Activated CD8-positive, alpha-beta memory T cell treated with anti-CD3 and anti-CD28 coated beads, Interleukin-2, amount 50 U/mL, for 4 hours (primary cell): ENCODE data around the gene DDX1.
"Not testable (repeated sequence)": the region's sequence is repeated elsewhere in the genome, so short reads cannot be mapped to it uniquely, and the experiment has no call there.

Experiments
- DNase-seq: peaks from one replicate; pipeline ENCODE4 v3.0.0-alpha.2; 2020

DDX1 gene

DNA sequence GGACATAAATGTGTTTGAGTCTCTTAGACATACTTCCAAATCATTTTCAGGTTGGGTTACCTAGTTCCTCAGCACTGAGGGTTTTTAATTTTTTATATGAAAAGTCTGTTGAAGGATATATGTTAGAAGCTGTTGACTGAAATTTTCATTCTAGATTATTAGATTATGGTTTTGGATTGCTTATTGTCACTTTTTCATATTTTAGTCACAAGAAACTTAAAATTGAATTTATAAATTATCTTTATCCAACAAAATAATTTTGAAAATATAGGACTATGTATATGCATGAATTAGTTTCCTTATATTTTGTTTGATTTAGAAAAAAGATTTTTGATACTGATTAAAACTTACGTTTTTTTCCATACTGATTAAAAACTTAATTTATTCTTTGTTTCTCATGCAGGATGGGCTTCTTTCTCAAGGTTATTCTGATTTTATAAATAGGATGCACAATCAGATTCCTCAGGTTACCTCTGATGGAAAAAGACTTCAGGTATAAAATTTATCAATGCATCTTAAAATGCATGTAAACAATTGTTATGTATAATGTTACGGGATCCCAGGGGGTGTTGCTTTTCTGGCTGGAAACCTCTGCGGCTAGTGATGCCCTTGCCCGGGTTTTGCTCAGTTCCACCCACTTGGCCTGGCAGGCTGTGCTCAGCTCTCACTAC lies 26.2 kb downstream of the DDX1 start:
- no peak for DNase-seq

DNA sequence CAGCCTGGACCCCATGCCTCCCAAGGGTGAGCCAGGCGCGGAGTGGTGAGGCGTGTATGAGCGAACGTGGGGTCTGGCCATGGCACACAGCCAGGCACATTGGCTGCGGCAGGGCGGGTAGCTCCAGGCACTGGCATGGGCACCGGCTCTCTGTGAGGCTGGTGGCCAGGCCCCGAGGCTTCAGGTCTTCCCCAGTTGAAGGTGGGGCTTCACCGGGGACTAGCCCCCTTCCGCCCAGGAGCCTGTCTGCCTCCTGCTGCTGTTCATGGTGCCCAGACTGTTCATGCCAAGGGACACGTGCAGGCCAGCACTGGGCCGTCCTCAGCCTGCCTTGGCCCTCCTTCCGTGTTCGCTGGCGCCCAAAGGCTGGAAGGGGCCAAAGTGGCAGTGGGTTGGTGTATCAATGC lies 26.8 kb downstream of the DDX1 start:
- DNase-seq = no peak

DNA sequence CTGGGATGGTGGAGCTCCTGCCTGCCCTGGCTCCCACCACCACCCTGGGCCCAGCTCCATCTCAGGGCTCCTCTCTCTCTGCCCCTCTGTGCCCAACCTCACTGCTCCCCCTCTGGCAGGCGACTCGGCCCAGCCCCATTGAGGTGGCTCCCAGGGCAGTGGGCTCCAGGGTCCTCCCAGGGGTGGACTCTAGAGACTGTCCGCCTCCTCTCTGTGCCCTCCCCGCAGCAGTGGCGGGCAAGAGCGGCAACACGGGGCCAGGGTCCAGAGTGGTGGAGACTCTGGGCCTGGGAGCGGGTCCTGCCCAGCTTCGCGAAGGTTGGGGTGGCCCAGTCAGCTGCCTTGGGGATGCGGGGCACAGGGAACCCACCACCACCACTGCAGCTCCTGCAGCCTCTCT lies 27.4 kb downstream of the DDX1 start:
- DNase-seq = no peak

DNA sequence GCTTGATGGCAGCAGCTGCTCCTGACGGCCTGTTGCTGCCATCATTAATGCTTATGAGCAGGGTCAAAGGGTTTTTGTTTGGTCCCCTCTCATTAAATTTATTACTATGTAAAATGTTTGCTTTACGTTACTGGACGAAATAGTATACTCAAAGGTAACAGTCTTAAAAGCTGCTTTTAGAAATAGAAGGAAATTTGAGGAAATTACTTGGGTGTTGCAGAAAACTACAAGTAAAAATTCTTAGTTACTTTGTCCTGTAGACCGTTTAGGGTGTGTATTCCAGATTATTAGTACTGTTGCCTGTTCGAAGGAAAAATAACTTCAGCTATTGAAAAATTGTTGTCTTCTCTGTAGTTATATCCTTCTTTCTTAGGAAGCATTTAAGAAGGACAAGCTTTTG lies 27.8 kb downstream of the DDX1 start:
- no peak for DNase-seq

DNA sequence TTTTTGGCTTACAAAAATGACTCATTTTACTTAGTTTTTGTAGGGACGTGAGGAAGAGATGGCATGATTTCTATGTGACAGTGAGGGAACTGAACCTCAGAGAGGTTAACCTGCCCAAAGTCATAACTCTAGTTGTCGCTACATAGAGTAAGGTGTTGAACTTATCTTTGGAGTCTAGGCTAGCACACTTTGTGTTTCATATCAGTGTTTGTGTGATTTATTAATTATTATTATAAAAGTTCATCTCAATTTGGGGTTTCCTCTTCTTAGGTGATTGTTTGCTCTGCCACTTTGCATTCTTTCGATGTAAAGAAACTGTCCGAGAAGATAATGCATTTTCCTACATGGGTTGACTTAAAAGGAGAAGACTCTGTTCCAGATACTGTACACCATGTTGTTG lies 28.3 kb downstream of the DDX1 start:
- no peak for DNase-seq

DNA sequence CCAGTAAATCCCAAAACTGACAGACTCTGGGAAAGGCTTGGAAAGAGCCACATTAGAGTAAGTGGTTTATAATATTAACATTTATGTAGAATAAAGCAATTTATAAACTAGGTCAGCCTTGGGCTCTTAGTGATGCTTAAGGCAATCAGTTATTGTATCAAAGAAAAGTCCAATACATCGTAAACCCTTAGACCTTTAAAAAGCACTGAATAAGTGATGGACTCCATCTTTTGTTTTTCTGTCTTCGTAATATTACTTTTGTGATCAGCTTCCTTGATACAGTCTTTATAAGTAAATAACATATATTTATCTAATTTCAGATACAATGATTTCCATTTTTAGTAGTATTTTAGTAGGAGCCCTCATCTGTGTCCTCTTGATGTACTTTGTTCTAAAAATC lies 28.7 kb downstream of the DDX1 start:
- DNase-seq = no peak

DNA sequence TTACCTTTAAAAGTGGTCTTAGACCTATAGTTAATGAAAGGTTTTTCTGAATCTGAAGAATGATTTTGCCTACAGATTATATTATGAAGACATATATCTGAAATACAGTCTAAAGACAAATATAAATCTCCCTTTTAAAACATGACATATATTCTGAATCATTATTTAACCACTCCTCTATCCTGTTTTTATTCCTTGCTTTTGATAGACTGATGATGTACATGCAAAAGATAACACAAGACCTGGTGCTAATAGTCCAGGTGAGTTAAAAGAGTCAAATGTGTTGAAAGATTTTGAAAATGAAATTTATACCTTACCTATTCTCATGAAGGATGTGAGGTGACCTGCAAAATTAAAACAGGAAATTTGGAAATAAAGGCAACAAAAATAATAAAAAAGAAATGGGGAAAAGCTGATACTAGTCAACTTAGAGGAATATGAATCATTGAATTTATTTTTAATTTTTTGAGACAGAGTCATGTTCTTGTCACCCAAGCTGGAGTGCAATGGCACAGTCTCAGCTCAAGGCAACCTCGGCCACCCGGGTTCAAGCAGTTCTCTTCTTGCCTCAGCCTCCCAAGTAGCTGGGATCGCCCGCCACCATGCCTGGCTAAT lies 29.3 kb downstream of the DDX1 start:
- DNase-seq = no peak

DNA sequence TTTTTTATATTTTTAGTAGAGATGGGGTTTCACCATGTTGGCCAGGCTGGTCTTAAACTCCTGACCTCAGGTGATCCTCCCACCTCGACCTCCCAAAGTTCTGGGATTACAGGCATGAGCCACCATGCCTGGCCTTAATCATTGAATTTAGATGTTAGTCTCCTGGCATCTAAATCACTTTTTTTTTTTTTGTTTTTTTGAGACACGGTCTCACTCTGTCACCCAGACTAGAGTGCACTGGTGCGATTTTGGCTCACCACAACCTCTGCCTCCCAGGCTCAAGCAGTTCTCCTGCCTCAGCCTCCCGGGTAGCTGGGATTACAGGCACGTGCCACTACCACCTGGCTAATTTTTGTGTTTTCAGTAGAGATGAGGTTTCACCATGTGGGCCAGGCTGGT lies 29.8 kb downstream of the DDX1 start:
- DNase-seq = not testable (repeated sequence)

DNA sequence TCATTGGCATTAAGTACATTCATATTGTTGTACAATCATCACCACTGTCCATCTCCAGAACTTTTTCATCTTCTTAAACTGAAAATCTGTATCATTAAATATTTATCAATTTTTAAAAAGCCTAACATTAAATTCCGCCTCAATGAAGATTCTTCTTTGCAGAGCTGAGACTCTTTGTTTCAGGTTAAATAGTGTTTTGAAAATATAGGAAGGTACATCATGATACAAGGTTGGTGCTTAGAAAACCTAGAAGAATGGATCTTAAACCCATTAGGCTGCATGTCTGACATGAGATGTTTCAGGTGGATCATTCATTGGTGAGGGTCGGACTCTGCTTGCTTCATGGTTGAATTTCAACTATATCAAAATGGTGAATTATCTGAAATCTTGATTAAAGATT lies 30.5 kb downstream of the DDX1 start:
- no peak for DNase-seq

DNA sequence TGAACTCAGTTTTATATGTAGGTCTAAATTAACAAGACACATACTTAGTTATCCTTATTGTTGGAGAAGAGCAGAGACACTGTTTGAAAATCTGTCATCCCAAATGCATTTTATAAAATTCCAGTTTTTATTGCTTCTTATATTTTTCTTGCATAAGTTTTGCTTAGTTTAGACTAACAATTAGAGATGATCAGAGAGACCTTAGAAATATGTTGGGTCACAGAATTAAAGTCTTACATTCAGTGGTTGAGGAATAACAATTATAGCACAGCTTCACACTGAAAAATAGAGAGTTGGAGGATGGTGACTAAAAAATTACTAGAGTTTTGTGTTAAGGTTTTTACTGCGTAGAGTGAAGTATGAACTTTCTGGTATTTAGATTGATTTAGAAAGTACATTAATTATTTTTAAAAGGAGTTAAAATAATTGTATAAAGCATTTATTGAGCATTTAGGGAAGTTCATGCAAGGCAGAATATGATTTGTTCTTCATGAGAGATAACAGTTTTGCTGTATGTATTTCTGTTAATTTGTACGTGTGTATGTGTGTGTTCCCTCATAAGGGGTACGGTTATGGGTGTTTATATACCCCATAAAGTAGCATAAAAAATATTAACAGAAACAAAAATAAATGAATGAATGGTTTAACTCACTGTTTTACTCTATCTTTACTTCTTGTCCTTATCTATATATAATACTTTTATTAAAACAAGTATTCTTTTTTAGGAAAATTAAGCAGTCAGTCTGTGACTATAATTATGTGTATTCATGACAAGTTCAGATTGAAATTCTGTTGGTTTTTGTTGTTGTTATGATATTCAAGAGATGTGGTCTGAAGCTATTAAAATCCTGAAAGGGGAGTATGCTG lies 31.2 kb downstream of the DDX1 start:
- DNase-seq = no peak

DNA sequence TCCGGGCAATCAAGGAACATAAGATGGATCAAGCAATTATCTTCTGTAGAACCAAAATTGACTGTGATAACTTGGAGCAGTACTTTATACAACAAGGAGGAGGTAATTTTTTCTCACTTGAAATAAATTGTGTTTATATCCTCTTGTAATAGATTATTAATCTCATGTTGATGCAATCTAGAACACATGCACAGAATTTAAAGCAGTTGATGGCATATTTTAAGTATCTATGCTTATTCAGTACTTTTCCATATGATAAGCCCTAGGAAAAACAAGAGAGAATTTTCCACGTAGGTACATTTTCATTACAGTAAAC lies 31.8 kb downstream of the DDX1 start:
- DNase-seq = no peak

DNA sequence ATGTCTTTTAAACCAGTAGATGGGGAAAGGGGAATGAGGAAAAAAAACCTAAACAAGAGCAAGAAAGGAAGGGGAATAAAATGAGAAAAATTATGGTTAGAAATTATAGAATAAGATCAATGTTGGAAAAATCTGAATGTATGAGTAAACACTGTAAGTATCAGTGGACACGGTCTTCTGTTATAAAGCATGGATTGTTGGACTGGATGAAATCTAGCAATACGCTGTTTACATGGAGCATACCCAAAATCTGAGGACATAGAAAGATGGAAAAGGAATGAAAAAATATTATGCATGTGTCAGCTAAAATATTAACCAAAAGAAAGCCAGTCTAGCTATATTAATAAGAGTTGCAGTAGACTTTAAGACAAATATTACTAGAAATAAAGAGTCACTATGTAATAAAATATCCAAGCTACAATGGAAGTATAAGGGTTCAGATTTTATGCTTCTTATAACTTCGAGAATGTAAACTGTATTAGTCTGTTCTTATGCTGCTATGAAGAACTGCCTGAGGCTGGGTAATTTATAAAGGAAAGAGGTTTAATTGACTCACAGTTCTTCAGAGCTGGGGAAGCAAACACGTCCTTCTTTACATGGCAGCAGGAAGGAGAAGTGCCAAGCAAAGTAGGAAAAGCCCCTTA lies 32.4 kb downstream of the DDX1 start:
- DNase-seq = no peak

DNA sequence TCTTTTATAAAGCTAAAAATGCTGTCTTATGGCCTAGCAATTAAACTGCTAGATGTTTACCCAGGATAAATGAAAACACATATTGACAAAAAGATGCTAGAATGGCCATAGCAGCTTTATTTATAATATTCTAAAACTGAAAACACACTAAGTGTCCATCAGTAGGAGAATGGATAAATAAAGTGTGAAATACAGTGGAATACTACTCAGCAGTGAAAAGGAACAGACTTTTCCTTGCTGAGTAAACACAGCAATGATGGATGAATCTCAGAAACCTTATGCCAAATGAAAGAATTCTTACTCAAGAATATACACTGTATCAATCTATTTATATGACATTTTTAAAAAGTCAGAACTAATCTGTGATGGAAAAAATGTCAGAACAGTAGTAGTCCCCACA lies 33.2 kb downstream of the DDX1 start:
- no peak for DNase-seq

DNA sequence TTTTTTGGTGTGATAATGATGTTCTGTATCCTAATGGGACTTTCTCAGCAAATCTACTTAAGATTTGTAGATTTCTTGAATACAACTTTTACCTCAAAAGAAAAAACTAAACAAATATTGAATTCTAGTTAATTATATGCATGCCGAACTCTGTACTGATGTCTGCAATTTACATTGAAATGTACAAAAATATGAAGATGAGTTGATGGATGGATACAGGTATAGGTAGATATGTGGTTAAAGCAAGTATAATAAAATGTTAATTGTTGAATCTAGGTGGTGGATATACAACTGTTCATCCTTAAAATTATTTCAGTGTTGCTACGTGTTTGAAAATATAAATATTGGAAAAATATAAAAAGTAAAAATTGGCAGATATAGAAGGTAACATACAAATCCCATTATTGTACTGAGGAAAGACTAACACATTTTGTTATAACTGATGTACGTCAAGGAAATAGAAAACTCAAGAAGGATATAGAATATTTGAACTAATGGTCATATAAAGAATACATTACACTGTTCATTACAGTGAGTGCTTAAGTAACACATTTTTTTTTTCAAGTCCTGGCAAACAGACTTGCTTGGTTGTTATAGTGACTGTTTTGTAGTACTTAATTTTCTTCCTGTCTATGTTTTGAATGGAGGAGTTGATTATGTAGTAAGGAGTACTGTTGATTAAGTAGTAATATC lies 33.8 kb downstream of the DDX1 start:
- no peak for DNase-seq

DNA sequence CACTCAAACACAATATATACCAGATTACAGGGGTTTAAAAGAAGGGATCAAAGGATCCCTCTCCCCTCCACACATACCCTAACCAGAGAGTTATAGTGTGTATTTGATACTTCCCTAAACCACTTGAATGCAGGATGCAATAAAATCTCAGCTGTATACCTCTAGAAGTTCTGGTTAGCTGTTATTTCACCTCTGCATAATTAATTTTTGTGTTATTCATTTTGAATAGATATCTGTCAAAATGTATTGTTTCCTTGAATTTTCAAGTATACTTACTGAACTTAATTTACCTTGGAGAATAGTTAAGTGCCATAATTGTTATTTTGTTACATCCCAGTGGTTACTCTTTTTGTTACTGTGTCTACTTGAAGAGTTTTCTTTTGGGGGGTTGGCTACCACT lies 34.5 kb downstream of the DDX1 start:
- no peak for DNase-seq

DNA sequence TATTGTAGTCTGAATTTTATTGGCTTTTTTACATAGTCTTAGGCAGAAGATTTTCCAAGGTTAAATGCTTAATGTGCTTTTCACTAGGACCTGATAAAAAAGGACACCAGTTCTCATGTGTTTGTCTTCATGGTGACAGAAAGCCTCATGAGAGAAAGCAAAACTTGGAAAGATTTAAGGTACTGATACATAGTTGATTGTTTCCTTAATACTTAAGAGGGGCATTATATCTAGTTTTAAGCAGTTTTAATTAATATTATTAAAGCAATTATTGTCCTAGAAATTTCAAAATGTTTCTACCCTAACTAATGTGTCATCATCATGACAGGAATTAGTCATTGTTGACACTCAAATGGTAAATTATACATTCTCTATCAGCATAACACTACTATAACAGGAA lies 35.3 kb downstream of the DDX1 start:
- no peak for DNase-seq

DNA sequence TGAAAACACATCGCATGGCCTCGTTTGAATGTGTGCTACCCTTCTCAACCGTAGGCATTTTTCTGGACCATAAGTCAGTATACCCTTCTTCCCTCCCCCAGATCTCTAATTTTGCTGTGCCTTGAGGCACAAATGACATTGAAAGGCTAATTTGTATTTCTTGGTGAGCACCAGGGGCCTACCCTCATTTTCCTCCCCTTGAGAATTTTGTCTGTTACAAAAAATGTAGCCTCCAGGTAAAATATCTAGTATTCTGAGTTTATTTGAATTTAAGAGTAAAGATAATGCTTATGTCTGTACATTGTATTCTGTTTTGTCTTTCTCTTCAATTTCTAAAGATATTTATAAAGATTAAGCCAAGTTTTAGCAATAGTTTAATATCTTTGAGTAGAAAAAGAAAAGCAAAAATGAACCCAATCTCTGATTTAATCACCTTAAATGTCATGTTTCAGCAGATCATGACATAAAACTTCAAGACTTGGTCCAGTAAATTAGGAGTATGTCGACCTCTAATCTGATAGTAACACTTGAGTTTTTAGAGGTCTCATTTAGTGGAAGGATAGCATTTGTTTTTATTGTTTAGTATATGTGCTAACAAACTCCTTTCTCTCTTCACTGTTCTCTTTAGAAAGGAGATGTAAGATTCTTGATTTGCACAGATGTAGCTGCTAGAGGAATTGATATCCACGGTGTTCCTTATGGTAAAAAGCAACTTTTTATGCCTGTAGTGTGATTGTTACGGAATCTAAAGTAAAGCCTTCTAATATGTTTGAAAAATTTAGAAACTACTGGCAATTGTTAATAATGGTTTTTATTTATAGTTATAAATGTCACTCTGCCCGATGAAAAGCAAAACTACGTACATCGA lies 36.4 kb downstream of the DDX1 start:
- no peak for DNase-seq

DNA sequence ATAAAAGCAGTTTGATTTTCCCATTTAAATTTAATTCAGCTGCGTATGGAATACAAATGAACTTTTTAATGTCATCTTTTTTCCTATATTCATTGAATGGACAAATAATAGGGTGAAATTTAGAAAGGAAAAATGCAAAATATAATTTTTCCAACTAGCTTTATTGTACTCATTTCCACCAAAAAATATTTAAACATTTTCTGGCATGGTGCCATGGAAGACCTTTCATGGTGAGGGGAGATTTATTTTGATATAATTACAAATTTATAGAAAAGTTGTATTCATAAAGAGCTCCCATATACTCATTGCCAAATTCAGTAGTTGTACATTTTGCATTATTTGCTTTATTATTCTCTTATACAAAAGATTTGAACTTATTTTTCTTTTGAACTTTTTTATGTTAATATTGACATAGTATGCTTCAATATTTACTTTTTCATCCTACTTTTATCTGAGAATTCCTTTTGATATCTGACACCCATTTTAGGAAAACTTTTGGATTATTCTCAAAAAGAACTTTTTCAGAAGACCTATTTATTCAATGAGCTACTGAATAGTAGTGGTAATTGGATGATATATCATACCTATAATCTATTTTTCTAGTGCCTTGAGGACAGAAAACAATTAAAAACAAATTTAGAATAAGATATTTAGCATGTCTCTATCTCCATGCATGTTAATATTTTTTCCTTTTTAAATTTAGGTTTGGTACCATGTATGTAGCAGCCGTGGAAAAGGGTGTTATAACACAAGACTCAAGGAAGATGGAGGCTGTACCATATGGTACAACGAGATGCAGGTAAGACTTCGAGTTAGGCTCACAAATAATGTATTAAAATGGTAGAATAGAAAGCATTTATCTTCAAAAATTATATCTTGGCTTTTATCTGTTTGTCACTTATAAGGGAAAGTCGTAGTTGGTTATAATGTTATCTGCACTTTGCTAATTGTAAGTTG lies 37.5 kb downstream of the DDX1 start:
- no peak for DNase-seq

DNA sequence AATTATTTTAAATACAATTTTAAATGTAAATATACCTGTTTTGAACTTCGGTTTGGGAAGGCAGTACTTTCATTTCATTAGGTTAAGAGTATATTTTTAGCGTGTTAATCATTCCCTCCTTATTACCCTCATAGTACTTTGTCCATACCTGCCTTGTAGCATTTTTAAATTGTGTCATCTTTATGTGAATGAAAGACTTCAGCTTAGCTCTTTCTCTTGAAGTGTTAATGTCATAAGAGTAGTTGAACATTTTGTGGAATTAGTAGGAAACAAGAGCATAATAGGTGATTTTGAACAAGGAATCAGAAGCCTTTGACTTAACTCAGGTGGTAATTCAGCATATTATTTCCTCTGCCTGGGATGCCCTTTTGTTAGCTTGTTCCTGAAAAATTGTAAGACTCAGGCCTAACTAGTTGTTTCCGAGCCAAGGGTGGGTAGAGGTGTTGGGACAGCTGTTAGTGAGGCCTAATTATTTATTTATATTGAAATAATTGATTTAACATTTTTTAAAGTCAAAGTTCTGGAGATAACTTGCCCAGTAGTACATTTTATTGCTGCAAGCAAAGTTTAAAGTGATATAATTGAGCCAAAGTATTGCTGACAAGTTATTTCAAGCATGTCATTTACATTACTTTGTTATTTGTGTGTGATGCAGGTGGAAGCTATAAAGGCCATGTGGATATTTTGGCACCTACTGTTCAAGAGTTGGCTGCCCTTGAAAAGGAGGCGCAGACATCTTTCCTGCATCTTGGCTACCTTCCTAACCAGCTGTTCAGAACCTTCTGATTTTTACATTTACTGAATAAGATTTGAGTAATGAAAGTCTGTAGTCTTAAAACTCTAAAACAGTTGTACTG lies 38.7 kb downstream of the DDX1 start:
- no peak for DNase-seq
